Liver (tissue), 10 donors: ENCODE data around the gene COX19. TPM values are rescaled to one million over a fixed set of nuclear protein-coding genes. Genes with fewer than 3 reads are reported as not detected.
A peak's percentile ranks its signal among the peaks of the same experiment; 100 is the strongest.

ENCODE experiments used
- DNase-seq: peaks from one replicate; pipeline ENCODE4 v3.0.0-alpha.2; 2017; ENCODE audit warnings: low spot score
- H3K27ac ChIP-seq, 2 donors: one replicate each; pipeline ENCODE4 v1.7.0; 2013; ENCODE audit warnings: inconsistent platforms in 2 of 2, low read length in 2 of 2, control low read depth in 1 of 2, low read depth in 1 of 2, mild to moderate bottlenecking in 1 of 2
- H3K27me3 ChIP-seq, 4 donors: one replicate each; pipeline versions ENCODE4 v1.6.1 to v1.7.0; 2013; ENCODE audit warnings: low read length in 3 of 4, inconsistent platforms in 1 of 4, mild to moderate bottlenecking in 1 of 4, moderate library complexity in 1 of 4; ENCODE audit not compliant: control insufficient read depth in 4 of 4, insufficient read depth in 4 of 4
- H3K36me3 ChIP-seq, 4 donors: one replicate each; pipeline versions ENCODE4 v1.6.1 to v1.7.0; 2013; ENCODE audit warnings: low read length in 3 of 4, mild to moderate bottlenecking in 3 of 4, low read depth in 1 of 4, moderate library complexity in 1 of 4; ENCODE audit not compliant: control insufficient read depth in 4 of 4, insufficient read depth in 3 of 4
- H3K4me1 ChIP-seq, 4 donors: one replicate each; pipeline versions ENCODE4 v1.6.1 to v1.7.0; 2013; ENCODE audit warnings: low read length in 3 of 4, mild to moderate bottlenecking in 3 of 4, moderate library complexity in 1 of 4; ENCODE audit not compliant: control insufficient read depth in 4 of 4, insufficient read depth in 4 of 4
- H3K4me3 ChIP-seq, 3 donors: one replicate each; pipeline versions ENCODE4 v1.6.1 to v1.7.0; 2013; ENCODE audit warnings: low read length in 3 of 3, control low read depth in 1 of 3, low read depth in 1 of 3, mild to moderate bottlenecking in 1 of 3
- H3K9ac ChIP-seq, 2 donors: one replicate each; pipeline ENCODE4 v1.7.0; 2013; ENCODE audit warnings: low read length in 2 of 2, mild to moderate bottlenecking in 2 of 2, moderate library complexity in 2 of 2, control low read depth in 1 of 2, low read depth in 1 of 2
- H3K9me3 ChIP-seq, 4 donors: one replicate each; pipeline versions ENCODE4 v1.6.1 to v1.7.0; 2013; ENCODE audit warnings: low read length in 3 of 4; ENCODE audit not compliant: control insufficient read depth in 4 of 4
- ATF3 ChIP-seq: IDR thresholded peaks from 2 replicates; pipeline ENCODE4 v1.6.1; 2016; ENCODE audit warnings: antibody characterized with exemption
- CTCF ChIP-seq: fragments of 150-350 bp; IDR thresholded peaks from 2 replicates; pipeline ENCODE4 v1.5.1; 2017; ENCODE audit warnings: improper control_type of control experiment, low read depth, low read length; ENCODE audit not compliant: missing input control
- EGR1 ChIP-seq, 2 donors: IDR thresholded peaks; 2 replicates each; pipeline ENCODE4 v1.6.1; 2016 to 2018; ENCODE audit warnings: antibody characterized with exemption in 2 of 2, low read depth in 2 of 2
- FOXA1 ChIP-seq: IDR thresholded peaks from 2 replicates; pipeline ENCODE4 v1.6.1; 2016; ENCODE audit warnings: antibody characterized with exemption
- FOXA2 ChIP-seq: IDR thresholded peaks from 2 replicates; pipeline ENCODE4 v1.6.1; 2016; ENCODE audit warnings: antibody characterized with exemption
- GABPA ChIP-seq, 2 donors: IDR thresholded peaks in 1 of 2; conservative IDR thresholded peaks in 1 of 2; 2 replicates each; pipeline ENCODE4 v1.6.1; 2016; ENCODE audit warnings: antibody characterized with exemption in 2 of 2, mild to moderate bottlenecking in 1 of 2, moderate library complexity in 1 of 2
- HNF4A ChIP-seq, 2 donors: conservative IDR thresholded peaks; 2 replicates each; pipeline ENCODE4 v1.6.1; 2016; ENCODE audit warnings: antibody characterized with exemption in 2 of 2, mild to moderate bottlenecking in 2 of 2
- HNF4G ChIP-seq: IDR thresholded peaks from 2 replicates; pipeline ENCODE4 v1.6.1; 2016; ENCODE audit warnings: antibody characterized with exemption
- JUND ChIP-seq, 2 donors: IDR thresholded peaks; 2 replicates each; pipeline ENCODE4 v1.6.1; 2016; ENCODE audit warnings: antibody characterized with exemption in 2 of 2
- MAX ChIP-seq: IDR thresholded peaks from 2 replicates; pipeline ENCODE4 v1.6.1; 2016; ENCODE audit warnings: antibody characterized with exemption
- NR2F2 ChIP-seq: IDR thresholded peaks from 2 replicates; pipeline ENCODE4 v1.6.1; 2016; ENCODE audit warnings: antibody characterized with exemption
- RAD21 ChIP-seq, 2 donors: IDR thresholded peaks; 2 replicates each; pipeline ENCODE4 v1.6.1; 2016; ENCODE audit warnings: antibody characterized with exemption in 2 of 2, mild to moderate bottlenecking in 2 of 2
- REST ChIP-seq: IDR thresholded peaks from 2 replicates; pipeline ENCODE4 v1.6.1; 2016; ENCODE audit warnings: antibody characterized with exemption, mild to moderate bottlenecking
- RXRA ChIP-seq, 2 donors: IDR thresholded peaks; 2 replicates each; pipeline ENCODE4 v1.6.1; 2017 to 2018; ENCODE audit warnings: antibody characterized with exemption in 2 of 2, mild to moderate bottlenecking in 1 of 2
- SP1 ChIP-seq: IDR thresholded peaks from 2 replicates; pipeline ENCODE4 v1.6.1; 2018; ENCODE audit warnings: antibody characterized with exemption, mild to moderate bottlenecking
- TAF1 ChIP-seq: conservative IDR thresholded peaks from 2 replicates; pipeline ENCODE4 v1.6.1; 2016; ENCODE audit warnings: antibody characterized with exemption, mild to moderate bottlenecking
- YY1 ChIP-seq: IDR thresholded peaks from 2 replicates; pipeline ENCODE4 v1.6.1; 2016; ENCODE audit warnings: antibody characterized with exemption, mild to moderate bottlenecking
- ZBTB33 ChIP-seq: IDR thresholded peaks from 2 replicates; pipeline ENCODE4 v1.6.1; 2016; ENCODE audit warnings: antibody characterized with exemption
- WGBS: extraction: QIAGEN DNeasy Blood & Tissue Kit; methylation state at CpG from one replicate; pipeline ENCODE4 v1.1.7; 2013; 5-methylcytosine and 5-hydroxymethylcytosine counted together
- polyA plus RNA-seq, 2 donors: library from polyadenylated mRNA; stranded (reverse) in 1 of 2; unstranded in 1 of 2; fragments of 200-250 nt in 1 of 2; fragments of >200 nt in 1 of 2; fragmentation: Nextera tagmentation in 1 of 2; extraction: Ambion mirVana in 1 of 2; gene quantifications; one replicate each; pipeline versions ENCODE4 v1.2.1 to v1.2.3, GENCODE V29; 2013 to 2015
- small RNA-seq: library from RNA; depleted of rRNA; stranded (forward); fragments of <200 nt; gene quantifications from one replicate; pipeline ENCODE3, GENCODE V24; 2014
- total RNA-seq, 2 donors: library from RNA; depleted of rRNA; stranded (reverse); fragments of >200 nt; gene quantifications; one replicate each; pipeline ENCODE4 v1.2.3, GENCODE V29; 2014
- donor health status: healthy.
- donor health status: healthy.
- donor health status: healthy.
- donor health status: healthy.
- donor health status: healthy.

The COX19 gene
- total and polyA plus RNA-seq, 4 donors = 2.2 to 9.8 (median 4.8) TPM

- TF ChIP-seq REST (no peak), RXRA (IDR thresholded peaks at IDR 0.05) (no peak), ATF3 (no peak), SP1 (no peak), FOXA2 (no peak), NR2F2 (no peak), MAX (no peak), FOXA1 (no peak), TAF1 (no peak), CTCF (no peak), YY1 (no peak), HNF4A (conservative IDR thresholded peaks at IDR 0.05) (no peak), EGR1 (IDR thresholded peaks at IDR 0.05; ENCODE audit: low read depth in 2 of 2) (no peak), JUND (IDR thresholded peaks at IDR 0.05) (no peak), GABPA (IDR thresholded peaks at IDR 0.05 in 1 of 2, conservative IDR thresholded peaks at IDR 0.05 in 1 of 2) (no peak), HNF4G (no peak), RAD21 (IDR thresholded peaks at IDR 0.05) (no peak), ZBTB33 (no peak)
- Histone ChIP-seq H3K27me3 (no peaks in the 10 kb centered on the region), H3K9ac (no peak overlapping the region), H3K27ac (no peak overlapping the region), H3K36me3 (no peaks in the 10 kb centered on the region), H3K4me3 (no peak overlapping the region), H3K4me1 (no peaks in the 10 kb centered on the region), H3K9me3 (no peaks in the 10 kb centered on the region)
- WGBS = 67% methylated on average over 17 of the region's 17 CpGs
- DNase-seq = no peak
These were observed 58.9 kb downstream of the COX19 start for GRCh38 chr7:916291-916941.

Small RNA genes within 50 kb of the gene (small RNA-seq; reads per million reads assigned to genes)
- gene MIR339 = 21.4 reads per million, percentile 96 among the genes with 10 or more reads in this experiment

Other genes starting within 250 kb of the COX19 start
- 10 to 100 TPM in 1 of 2 donors, 1 to 10 TPM in 1; 8.7 to 10.4 TPM for gene DNAAF5, start 248.8 kb downstream of the COX19 start, total RNA-seq
- 10 to 100 TPM in 1 of 2 donors, 1 to 10 TPM in 1; 3.1 to 11.1 TPM for gene DNAAF5, start 248.8 kb downstream of the COX19 start, polyA plus RNA-seq
- 10 to 100 TPM; 11.1 to 14.4 TPM for gene PRKAR1B, start 248.3 kb downstream of the COX19 start, total RNA-seq
- 10 to 100 TPM; 11.8 to 13.0 TPM for gene PRKAR1B, start 248.3 kb downstream of the COX19 start, polyA plus RNA-seq
- 100 to 1,000 TPM in 1 of 2 donors, 10 to 100 TPM in 1; 50.9 to 162 TPM for gene SUN1, start 143.1 kb downstream of the COX19 start, total RNA-seq
- 10 to 100 TPM; 24.8 to 29.2 TPM for gene SUN1, start 143.1 kb downstream of the COX19 start, polyA plus RNA-seq
- gene GET4, start 99.0 kb downstream of the COX19 start, total RNA-seq = 10 to 100 TPM; 19.5 to 30.3 TPM
- gene GET4, start 99.0 kb downstream of the COX19 start, polyA plus RNA-seq = 10 to 100 TPM; 24.3 to 34.7 TPM
- gene ADAP1, start 20.9 kb downstream of the COX19 start, total RNA-seq = 1 to 10 TPM; 3.2 to 3.7 TPM
- gene ADAP1, start 20.9 kb downstream of the COX19 start, polyA plus RNA-seq = 1 to 10 TPM in 1 of 2 donors, under 1 TPM in 1; 0.46 to 2.2 TPM
- under 1 TPM in 1 of 2 donors, not detected in 1; 0.28 TPM for gene CYP2W1, start 7.6 kb upstream of the COX19 start, total RNA-seq
- not detected for gene CYP2W1, start 7.6 kb upstream of the COX19 start, polyA plus RNA-seq
- 10 to 100 TPM; 27.9 to 33.5 TPM for gene GPR146, start 69.0 kb upstream of the COX19 start, total RNA-seq
- gene GPR146, start 69.0 kb upstream of the COX19 start, polyA plus RNA-seq = 10 to 100 TPM; 15.5 to 25.4 TPM
- gene GPER1, start 112.6 kb upstream of the COX19 start, total RNA-seq = 1 to 10 TPM; 2.9 to 6.7 TPM
- 10 to 100 TPM in 1 of 2 donors, 1 to 10 TPM in 1; 8.0 to 23.1 TPM for gene GPER1, start 112.6 kb upstream of the COX19 start, polyA plus RNA-seq
- 10 to 100 TPM; 12.5 to 27.4 TPM for gene ZFAND2A, start 184.6 kb upstream of the COX19 start, total RNA-seq
- 10 to 100 TPM; 39.6 to 53.3 TPM for gene ZFAND2A, start 184.6 kb upstream of the COX19 start, polyA plus RNA-seq